SK-N-SH (cell line): ENCODE data around the gene GDPD4. TPM values are rescaled to one million over a fixed set of nuclear protein-coding genes. Genes with fewer than 3 reads are reported as not detected.

ENCODE experiments used
- CTCF ChIA-PET: fragments of 300-600, 350-600 bp; formaldehyde crosslinking; extraction: SDS; loops from one replicate; lab custom pipeline; 2021; lab: Yijun Ruan, JAX
- POLR2A ChIA-PET: fragments of 350-600 bp; sonication (Branson Sonifier 250); formaldehyde crosslinking; extraction: SDS; loops from one replicate; lab custom pipeline; 2020; ENCODE audit warnings: antibody characterized with exemption, inconsistent platforms; lab: Yijun Ruan, JAX
- DNase-seq: peaks from one replicate; pipeline ENCODE4 v3.0.0; 2012
- H2AFZ ChIP-seq: fragments of 200-600 bp; sonication (generic); 2 replicates; pipeline ENCODE4 v1.8.1; 2016; ENCODE audit warnings: antibody characterized with exemption, mild to moderate bottlenecking, low read depth
- H3F3A ChIP-seq: fragments of 200-600 bp; sonication (generic); replicated peaks from 2 replicates; pipeline ENCODE3; 2016; ENCODE audit warnings: antibody characterized with exemption, mild to moderate bottlenecking; ENCODE audit not compliant: insufficient read depth
- H3K27ac ChIP-seq, 2 experiments: fragments of 200-500 bp in 1 of 2; fragments of 200-600 bp in 1 of 2; sonication (Bioruptor generic) in 1 of 2; sonication (generic), shearing (Covaris generic) in 1 of 2; 2 replicates each; pipeline versions ENCODE4 v1.5.1 to v1.6.1; 2014 to 2016; ENCODE audit warnings: low read depth in 2 of 2, inconsistent platforms in 1 of 2, low read length in 1 of 2, mild to moderate bottlenecking in 1 of 2, mixed read lengths in 1 of 2
- H3K27me3 ChIP-seq: fragments of 200-600 bp; sonication (generic), shearing (Covaris generic); 2 replicates; pipeline ENCODE4 v1.6.1; 2016; ENCODE audit warnings: mixed run types; ENCODE audit not compliant: insufficient read depth
- H3K36me3 ChIP-seq, 2 experiments: fragments of 200-500 bp in 1 of 2; fragments of 200-600 bp in 1 of 2; sonication (Bioruptor generic) in 1 of 2; sonication (generic) in 1 of 2; replicated peaks in 1 of 2; 2 replicates each; pipeline versions ENCODE3 to v1.5.1; 2014 to 2016; ENCODE audit warnings: low read length in 1 of 2, mild to moderate bottlenecking in 1 of 2; ENCODE audit not compliant: insufficient read depth in 2 of 2, control insufficient read depth in 1 of 2
- H3K4me1 ChIP-seq, 2 experiments: fragments of 200-500 bp in 1 of 2; fragments of 200-600 bp in 1 of 2; sonication (Bioruptor generic) in 1 of 2; sonication (generic), shearing (Covaris generic) in 1 of 2; 2 replicates each; pipeline versions ENCODE4 v1.5.1 to v1.6.1; 2014 to 2016; ENCODE audit warnings: low read depth in 1 of 2, low read length in 1 of 2, mixed run types in 1 of 2; ENCODE audit not compliant: insufficient read depth in 2 of 2, control insufficient read depth in 1 of 2
- H3K4me2 ChIP-seq: fragments of 200-600 bp; sonication (generic), shearing (Covaris generic); 2 replicates; pipeline ENCODE4 v1.6.1; 2017; ENCODE audit warnings: mixed run types
- H3K4me3 ChIP-seq, 2 experiments: fragments of 200-500 bp in 1 of 2; fragments of 200-600 bp in 1 of 2; sonication (Bioruptor generic) in 1 of 2; sonication (generic), shearing (Covaris generic) in 1 of 2; 2 replicates each; pipeline versions ENCODE4 v1.5.1 to v1.8.1; 2014 to 2016; ENCODE audit warnings: low read depth in 2 of 2, inconsistent platforms in 1 of 2, low read length in 1 of 2, mild to moderate bottlenecking in 1 of 2, mixed read lengths in 1 of 2, moderate library complexity in 1 of 2
- H3K79me2 ChIP-seq: fragments of 200-600 bp; sonication (generic); 2 replicates; pipeline ENCODE4 v1.8.1; 2017; ENCODE audit warnings: mild to moderate bottlenecking; ENCODE audit not compliant: insufficient read depth
- H3K9ac ChIP-seq: fragments of 200-600 bp; sonication (generic); 2 replicates; pipeline ENCODE4 v1.6.1; 2017; ENCODE audit warnings: mixed run types
- H3K9me2 ChIP-seq: fragments of 200-600 bp; sonication (generic); 2 replicates; pipeline ENCODE4 v1.6.1; 2017; ENCODE audit warnings: mixed run types
- H3K9me3 ChIP-seq: fragments of 200-600 bp; sonication (generic); 2 replicates; pipeline ENCODE4 v1.6.1; 2017; ENCODE audit warnings: mixed run types, mild to moderate bottlenecking, moderate library complexity
- H4K20me1 ChIP-seq: fragments of 200-600 bp; sonication (generic); 2 replicates; pipeline ENCODE4 v1.6.1; 2017; ENCODE audit warnings: mild to moderate bottlenecking, mixed run types; ENCODE audit not compliant: insufficient read depth
- CHD2 ChIP-seq: fragments of 150-350 bp; IDR thresholded peaks from 2 replicates; pipeline ENCODE4 v1.6.1; 2018; ENCODE audit warnings: low read length; ENCODE audit not compliant: partially characterized antibody
- ELF1 ChIP-seq: IDR thresholded peaks from 2 replicates; pipeline ENCODE4 v1.4.0; 2012
- FOXJ3 ChIP-seq: sonication (generic); formaldehyde crosslinking; IDR thresholded peaks from 2 replicates; pipeline ENCODE4 v1.5.1; 2020; ENCODE audit warnings: mild to moderate bottlenecking, missing genetic modification reagents
- GABPA ChIP-seq: IDR thresholded peaks from 2 replicates; pipeline ENCODE4 v1.4.0; 2012; ENCODE audit warnings: low read depth, mild to moderate bottlenecking
- GATA2 ChIP-seq: sonication (generic); formaldehyde crosslinking; IDR thresholded peaks from 2 replicates; pipeline ENCODE4 v1.5.0; 2020; ENCODE audit warnings: mild to moderate bottlenecking, missing genetic modification reagents
- JUND ChIP-seq: IDR thresholded peaks from 2 replicates; pipeline ENCODE4 v1.4.0; 2012
- MEF2A ChIP-seq: IDR thresholded peaks from 2 replicates; pipeline ENCODE4 v1.4.0; 2012; ENCODE audit warnings: low read depth, borderline replicate concordance
- MXI1 ChIP-seq: IDR thresholded peaks from 2 replicates; pipeline ENCODE4 v1.6.1; 2012; ENCODE audit warnings: mild to moderate bottlenecking, low read depth, low read length, improper control_type of control experiment
- NFIC ChIP-seq: IDR thresholded peaks from 2 replicates; pipeline ENCODE4 v1.4.0; 2012; ENCODE audit warnings: borderline replicate concordance
- RAD21 ChIP-seq: IDR thresholded peaks from 2 replicates; pipeline ENCODE4 v1.6.1; 2012; ENCODE audit warnings: mild to moderate bottlenecking, low read length
- RCOR1 ChIP-seq: fragments of 150-350 bp; IDR thresholded peaks from 2 replicates; pipeline ENCODE4 v1.6.1; 2017; ENCODE audit warnings: antibody characterized with exemption, low read length
- REST ChIP-seq: IDR thresholded peaks from 2 replicates; pipeline ENCODE4 v1.6.1; 2012; ENCODE audit warnings: mild to moderate bottlenecking, low read depth, low read length, moderate library complexity
- RXRA ChIP-seq: IDR thresholded peaks from 2 replicates; pipeline ENCODE4 v1.4.0; 2012; ENCODE audit warnings: low read depth, mild to moderate bottlenecking, borderline replicate concordance
- SMC3 ChIP-seq: IDR thresholded peaks from 2 replicates; pipeline ENCODE4 v1.6.1; 2012; ENCODE audit warnings: low read depth, low read length, improper control_type of control experiment
- TAF1 ChIP-seq: IDR thresholded peaks from 2 replicates; pipeline ENCODE4 v1.6.1; 2012; ENCODE audit warnings: low read depth, mild to moderate bottlenecking, low read length, moderate library complexity, borderline replicate concordance
- TCF12 ChIP-seq: IDR thresholded peaks from 2 replicates; pipeline ENCODE4 v1.4.0; 2012
- USF2 ChIP-seq: fragments of 150-350 bp; IDR thresholded peaks from 2 replicates; pipeline ENCODE4 v1.6.1; 2017; ENCODE audit warnings: antibody characterized with exemption, low read length, low read depth, borderline replicate concordance
- WGBS: methylation state at CpG from one replicate; pipeline ENCODE4 v1.1.6; 2017; ENCODE audit warnings: low lambda C conversion rate; 5-methylcytosine and 5-hydroxymethylcytosine counted together
- polyA plus RNA-seq, 3 experiments: library from polyadenylated mRNA; depleted of rRNA; stranded (reverse); fragments of >200 nt; gene quantifications; 2 replicates each; pipeline ENCODE4 v1.2.3, GENCODE V29; 2012
- TF ChIP-seq, protein P1 (sequence below): IDR thresholded peaks from 2 replicates; pipeline ENCODE4 v1.4.0; 2012; ENCODE audit warnings: low read depth

Gene GDPD4
- polyA plus RNA-seq, 1 of the 3 experiments (the other 2 are of a cell fraction), result not detected

DNA sequence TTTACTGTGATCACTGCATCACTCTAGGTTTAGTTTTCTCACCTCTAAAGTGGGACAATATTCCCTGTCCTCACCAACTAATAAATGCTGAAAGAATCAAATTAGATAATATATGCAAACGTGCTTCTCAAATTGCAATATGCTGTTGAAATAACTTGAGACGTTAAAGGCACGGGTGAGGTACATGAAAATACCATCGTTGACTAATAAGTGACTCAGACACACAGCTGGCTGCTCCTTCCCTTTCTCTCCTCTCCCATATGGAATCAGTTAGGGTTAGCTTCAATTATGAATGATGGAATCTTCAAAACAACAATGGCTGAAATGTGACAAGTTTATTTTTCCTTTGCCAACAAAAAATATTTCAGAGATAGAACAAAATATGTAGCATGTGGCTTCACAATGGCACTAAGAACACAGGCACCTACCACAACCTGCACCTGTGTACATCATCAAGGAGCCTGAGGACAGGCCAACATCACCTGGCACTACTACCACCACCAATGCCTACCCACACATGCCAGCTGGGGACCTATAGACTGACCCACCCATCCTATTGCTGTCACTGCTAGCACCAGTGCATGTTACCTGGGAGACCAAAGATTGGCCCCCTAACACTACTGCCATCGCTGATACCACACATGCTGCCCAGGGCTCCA lies 13.7 kb downstream of the GDPD4 start (continued):
- no peak for TF ChIP-seq MXI1
- no peak for TF ChIP-seq ELF1
- peak; percentile 64; the same call in 1 of the 2 replicates for TF ChIP-seq RXRA
- no peak for TF ChIP-seq CHD2
- TF ChIP-seq MEF2A, result no peak

- Histone ChIP-seq H3K36me3 (no peaks in the 10 kb centered on the region), H3F3A (peaks cover 6% of the 10 kb centered on the region), H2AFZ (no peak overlapping the region), H3K79me2 (no peaks in the 10 kb centered on the region), H3K9me2 (no peaks in the 10 kb centered on the region), H3K27ac (peak overlapping the region in 1 of 2 experiments; percentile 42; a peak in 2 of 4 replicates), H3K4me1 (peaks cover 4 to 7% of the 10 kb centered on the region in 2 experiments; a peak in 2 of 4 replicates), H3K9me3 (no peaks in the 10 kb centered on the region), H3K27me3 (no peaks in the 10 kb centered on the region), H4K20me1 (no peaks in the 10 kb centered on the region), H3K9ac (no peak overlapping the region), H3K4me2 (peak overlapping the region; percentile 12; the same call in 1 of the 2 replicates), H3K4me3 (no peak overlapping the region)
- TF ChIP-seq SMC3, result no peak
- TF ChIP-seq USF2, result no peak
- no peak for TF ChIP-seq CHD2
- TF ChIP-seq RXRA, result no peak
- TF ChIP-seq, protein P1, sequence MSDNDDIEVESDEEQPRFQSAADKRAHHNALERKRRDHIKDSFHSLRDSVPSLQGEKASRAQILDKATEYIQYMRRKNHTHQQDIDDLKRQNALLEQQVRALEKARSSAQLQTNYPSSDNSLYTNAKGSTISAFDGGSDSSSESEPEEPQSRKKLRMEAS, result no peak
- TF ChIP-seq GATA2 (CRISPR knock-in tag), result no peak
- no peak for TF ChIP-seq NFIC
- TF ChIP-seq JUND, result no peak
- no peak for TF ChIP-seq RAD21
- no peak for DNase-seq
- CTCF ChIA-PET, result interaction anchor here (0.7 kb wide), 1 partner anchor 262 kb away, joined by 3 read pairs; no protein-coding TSS in a partner anchor
- POLR2A ChIA-PET, result no interaction called here
- WGBS, result 79% methylated on average over 3 of the region's 3 CpGs
Measured at GRCh38 chr11:77287136-77287535, 14.3 kb downstream of the GDPD4 start.

GRCh38 chr11:77284476-77285468 lies 16.7 kb downstream of the GDPD4 start:
- TF ChIP-seq RAD21, result no peak
- TF ChIP-seq RCOR1, result no peak
- no peak for TF ChIP-seq FOXJ3 (CRISPR knock-in tag)
- TF ChIP-seq CHD2, result no peak
- TF ChIP-seq MEF2A, result no peak
- TF ChIP-seq MXI1, result no peak
- TF ChIP-seq TAF1, result no peak
- TF ChIP-seq SMC3, result no peak
- TF ChIP-seq REST, result no peak
- no peak for TF ChIP-seq GABPA
- TF ChIP-seq, protein P1, result no peak
- TF ChIP-seq TCF12, result no peak
- TF ChIP-seq, all 33 proteins: peak for 0
- peaks cover 4 to 7% of the 10 kb centered on the region in 2 experiments; a peak in 2 of 4 replicates for H3K4me1 ChIP-seq
- H3K79me2 ChIP-seq, result no peaks in the 10 kb centered on the region
- no peak overlapping the region for H3K9ac ChIP-seq
- no peaks in the 10 kb centered on the region for H4K20me1 ChIP-seq
- H3K9me2 ChIP-seq, result no peaks in the 10 kb centered on the region
- ChIA-PET POLR2A (no interaction called here), CTCF (interaction anchor here (0.8 to 1.4 kb wide), 3 partner anchors 89 to 264 kb away, joined by 3 to 5 read pairs (median 4); no protein-coding TSS in a partner anchor)
- no peak overlapping the region for H3K4me2 ChIP-seq
- peaks cover 6% of the 10 kb centered on the region for H3F3A ChIP-seq
- no peak for DNase-seq
- 80% methylated on average over 6 of the region's 6 CpGs for WGBS
- H3K27ac ChIP-seq, result no peak overlapping the region
- H3K4me3 ChIP-seq, result no peak overlapping the region
- H3K9me3 ChIP-seq, result 0 out of 2 replicates have a peak, but pooled peaks cover 6% of the 10 kb centered on the region
- H2AFZ ChIP-seq, result no peak overlapping the region
- no peaks in the 10 kb centered on the region for H3K27me3 ChIP-seq
- H3K36me3 ChIP-seq, result no peaks in the 10 kb centered on the region
